Neural cell (in vitro differentiated cells): ENCODE data around the gene MMP14. TPM values are rescaled to one million over a fixed set of nuclear protein-coding genes. Genes with fewer than 3 reads are reported as not detected.
A peak's percentile ranks its signal among the peaks of the same experiment; 100 is the strongest.

Experiments used
- H2AFZ ChIP-seq: fragments of 200-600, 300-800 bp; sonication (generic), shearing (Covaris generic); 2 replicates; pipeline ENCODE4 v1.6.0; 2014; ENCODE audit warnings: low read depth, mild to moderate bottlenecking, antibody characterized with exemption, low read length, moderate library complexity
- H3F3A ChIP-seq: fragments of 200-600 bp; shearing (Covaris generic); 2 replicates; pipeline ENCODE4 v1.6.1; 2016; ENCODE audit warnings: mild to moderate bottlenecking, moderate library complexity, mixed read lengths, antibody characterized with exemption, low read length; ENCODE audit not compliant: insufficient read depth, poor library complexity, severe bottlenecking
- H3K27ac ChIP-seq: fragments of 200-600, 300-800 bp; sonication (generic), shearing (Covaris generic); 2 replicates; pipeline ENCODE4 v1.5.1; 2014; ENCODE audit warnings: mild to moderate bottlenecking, low read length, moderate library complexity
- H3K27me3 ChIP-seq: fragments of 300-800, 200-600 bp; sonication (generic), shearing (Covaris generic); 2 replicates; pipeline ENCODE4 v1.6.0; 2014; ENCODE audit warnings: mild to moderate bottlenecking, low read depth, low read length, moderate library complexity; ENCODE audit not compliant: insufficient read depth
- H3K36me3 ChIP-seq: fragments of 300-800, 200-600 bp; sonication (generic), shearing (Covaris generic); 2 replicates; pipeline ENCODE4 v1.5.1; 2014; ENCODE audit warnings: mild to moderate bottlenecking, antibody characterized with exemption, low read length, moderate library complexity; ENCODE audit not compliant: insufficient read depth
- H3K4me2 ChIP-seq: fragments of 300-800, 200-600 bp; sonication (generic), shearing (Covaris generic); 2 replicates; pipeline ENCODE4 v1.6.0; 2014; ENCODE audit warnings: mild to moderate bottlenecking, low read length
- H3K4me3 ChIP-seq: fragments of 300-800, 200-600 bp; sonication (generic), shearing (Covaris generic); 2 replicates; pipeline ENCODE4 v1.5.1; 2014; ENCODE audit warnings: mild to moderate bottlenecking, low read length, moderate library complexity
- H3K79me2 ChIP-seq: fragments of 200-600 bp; shearing (Covaris generic); replicated peaks from 2 replicates; pipeline ENCODE4 v1.6.0; 2014; ENCODE audit warnings: mild to moderate bottlenecking, low read length, moderate library complexity; ENCODE audit not compliant: insufficient read depth
- H3K9ac ChIP-seq: fragments of 300-800, 200-600 bp; sonication (generic), shearing (Covaris generic); 2 replicates; pipeline ENCODE4 v1.6.1; 2016; ENCODE audit warnings: mild to moderate bottlenecking, low read length, mixed read lengths
- H3K9me2 ChIP-seq: fragments of 200-600 bp; shearing (Covaris generic); 2 replicates; pipeline ENCODE4 v1.6.1; 2016; ENCODE audit warnings: mild to moderate bottlenecking, low read length, mixed read lengths; ENCODE audit not compliant: insufficient read depth
- H3K9me3 ChIP-seq: fragments of 200-600, 300-800 bp; sonication (generic), shearing (Covaris generic); 2 replicates; pipeline ENCODE4 v1.6.1; 2016; ENCODE audit warnings: mild to moderate bottlenecking, mixed run types, low read length, moderate library complexity, mixed read lengths
- H4K20me1 ChIP-seq: fragments of 200-600 bp; shearing (Covaris generic); 2 replicates; pipeline ENCODE4 v1.6.1; 2016; ENCODE audit warnings: mild to moderate bottlenecking, mixed run types; ENCODE audit not compliant: insufficient read depth
- CTCF ChIP-seq: fragments of 450-650 bp; IDR thresholded peaks from 2 replicates; pipeline ENCODE4 v1.5.1; 2014; ENCODE audit warnings: antibody characterized with exemption, mild to moderate bottlenecking, moderate library complexity; ENCODE audit not compliant: poor library complexity, severe bottlenecking
- EP300 ChIP-seq: fragments of 450-650 bp; conservative IDR thresholded peaks from 2 replicates; pipeline ENCODE4 v1.6.1; 2014; ENCODE audit warnings: antibody characterized with exemption, mild to moderate bottlenecking, moderate library complexity; ENCODE audit not compliant: poor library complexity, severe bottlenecking
- MXI1 ChIP-seq: fragments of 450-650 bp; conservative IDR thresholded peaks from 2 replicates; pipeline ENCODE4 v1.6.1; 2014; ENCODE audit warnings: antibody characterized with exemption, mild to moderate bottlenecking; ENCODE audit not compliant: poor library complexity, severe bottlenecking
- POLR2AphosphoS5 ChIP-seq: IDR thresholded peaks from 2 replicates; pipeline ENCODE4 v1.6.1; 2012
- RAD21 ChIP-seq: fragments of 450-650 bp; conservative IDR thresholded peaks from 2 replicates; pipeline ENCODE4 v1.6.1; 2014; ENCODE audit warnings: antibody characterized with exemption, mild to moderate bottlenecking, moderate library complexity
- SMC3 ChIP-seq: fragments of 450-650 bp; conservative IDR thresholded peaks from 2 replicates; pipeline ENCODE4 v1.6.1; 2014; ENCODE audit warnings: antibody characterized with exemption, mild to moderate bottlenecking, moderate library complexity; ENCODE audit not compliant: poor library complexity
- TAF1 ChIP-seq: IDR thresholded peaks from 2 replicates; pipeline ENCODE4 v1.6.1; 2012; ENCODE audit warnings: low read depth
- polyA plus RNA-seq: library from polyadenylated mRNA; depleted of rRNA; stranded (reverse); fragments of >200 nt; gene quantifications from 2 replicates; pipeline ENCODE4 v1.2.3, GENCODE V29; 2014
- small RNA-seq, 3 experiments: library from RNA; depleted of rRNA; stranded (forward); fragments of <200 nt; gene quantifications; one replicate each; pipeline ENCODE3, GENCODE V24; 2012

Gene MMP14
- polyA plus RNA-seq, 1 donor from 2014 or later, result 1.5 TPM

GRCh38 chr14:22897357-22897756 lies 61.0 kb downstream of the MMP14 start:
- Histone ChIP-seq H4K20me1 (no peaks in the 10 kb centered on the region), H3K9ac (peak overlapping the region; percentile 42), H3K4me2 (peak overlapping the region; percentile 78), H3K27ac (peak overlapping the region; percentile 83), H3K36me3 (no peaks in the 10 kb centered on the region), H3F3A (no peaks in the 10 kb centered on the region), H2AFZ (no peak overlapping the region), H3K79me2 (no peaks in the 10 kb centered on the region), H3K9me3 (no peaks in the 10 kb centered on the region), H3K9me2 (no peaks in the 10 kb centered on the region), H3K27me3 (no peaks in the 10 kb centered on the region), H3K4me3 (peak overlapping the region; percentile 57)
- TF ChIP-seq RAD21 (no peak), EP300 (no peak), CTCF (no peak), POLR2AphosphoS5 (no peak), MXI1 (no peak), TAF1 (no peak), SMC3 (no peak)

Small RNAs within 50 kb of the gene (small RNA-seq; reads per million reads assigned to genes)
- gene RF00019, result 0 to 1.2 (median 0) reads per million in 3 experiments

Other genes with a start within 250 kb of the MMP14 start
- 297 and 369 TPM in 2 replicates for gene DAD1, start 247.4 kb upstream of the MMP14 start, polyA plus RNA-seq
- 2.6 and 3.0 TPM in 2 replicates for gene ABHD4, start 238.3 kb upstream of the MMP14 start, polyA plus RNA-seq
- gene OR6J1, start 192.2 kb upstream of the MMP14 start, polyA plus RNA-seq, result not detected in 2 replicates
- gene OXA1L, start 69.9 kb upstream of the MMP14 start, polyA plus RNA-seq, result 60.7 and 76.1 TPM in 2 replicates
- gene SLC7A7, start 21.1 kb upstream of the MMP14 start, polyA plus RNA-seq, result not detected in 2 replicates
- 87.9 and 161 TPM in 2 replicates for gene MRPL52, start 6.7 kb upstream of the MMP14 start, polyA plus RNA-seq
- gene LRP10, start 35.2 kb downstream of the MMP14 start, polyA plus RNA-seq, result 0.22 and 1.1 TPM in 2 replicates
- 28.6 and 31.1 TPM in 2 replicates for gene REM2, start 46.6 kb downstream of the MMP14 start, polyA plus RNA-seq
- 83.7 and 96.7 TPM in 2 replicates for gene RBM23, start 82.6 kb downstream of the MMP14 start, polyA plus RNA-seq
- 102 and 114 TPM in 2 replicates for gene PRMT5, start 92.8 kb downstream of the MMP14 start, polyA plus RNA-seq
- 3.2 and 12.1 TPM in 2 replicates for gene HAUS4, start 120.5 kb downstream of the MMP14 start, polyA plus RNA-seq
- 0.52 and 1.9 TPM in 2 replicates for gene AJUBA, start 146.0 kb downstream of the MMP14 start, polyA plus RNA-seq
- gene C14orf93, start 173.6 kb downstream of the MMP14 start, polyA plus RNA-seq, result 4.7 and 7.1 TPM in 2 replicates
- gene PSMB5, start 198.3 kb downstream of the MMP14 start, polyA plus RNA-seq, result 147 and 168 TPM in 2 replicates
- not detected in 2 replicates for gene PSMB11, start 205.6 kb downstream of the MMP14 start, polyA plus RNA-seq
- gene CDH24, start 220.9 kb downstream of the MMP14 start, polyA plus RNA-seq, result 31.7 and 37.0 TPM in 2 replicates